Measurements from ENCODE around the gene CDC25C.
"Not testable (repeated sequence)": the region's sequence is repeated elsewhere in the genome, so short reads cannot be mapped to it uniquely, and the experiment has no call there.

CDC25C gene

GRCh38 chr5:138275379-138275782, 56.2 kb downstream of the CDC25C start:
- DNase-seq (ENCODE audit: low spot score), result no peak

GRCh38 chr5:138274189-138274853, 57.3 kb downstream of the CDC25C start, which contains the start of gene GFRA3:
TSS of gene GFRA3 (minus strand) at chr5:138274621. CDS start at chr5:138274424, 197 bp downstream.
- DNase-seq (ENCODE audit: low spot score), result no peak

- DNase-seq (ENCODE audit: low spot score), result no peak
These were observed 57.8 kb downstream of the CDC25C start for GRCh38 chr5:138273834-138274188.

GRCh38 chr5:138272681-138273080, 58.9 kb downstream of the CDC25C start:
- no peak for DNase-seq (ENCODE audit: low spot score)

GRCh38 chr5:138271281-138271680, 60.3 kb downstream of the CDC25C start:
- DNase-seq (ENCODE audit: low spot score), result no peak

GRCh38 chr5:138264183-138264582, 67.4 kb downstream of the CDC25C start:
- DNase-seq (ENCODE audit: low spot score), result no peak

GRCh38 chr5:138263581-138263980, 68.0 kb downstream of the CDC25C start:
- DNase-seq (ENCODE audit: low spot score), result no peak

GRCh38 chr5:138258704-138259292, 72.8 kb downstream of the CDC25C start:
- no peak for DNase-seq (ENCODE audit: low spot score)

- DNase-seq (ENCODE audit: low spot score), result no peak
These were observed 74.0 kb downstream of the CDC25C start for GRCh38 chr5:138257583-138257982.

GRCh38 chr5:138252944-138253343, 78.7 kb downstream of the CDC25C start:
- no peak for DNase-seq (ENCODE audit: low spot score)

- not testable (repeated sequence) for DNase-seq (ENCODE audit: low spot score)
These were observed 83.8 kb downstream of the CDC25C start for GRCh38 chr5:138247800-138248199.

GRCh38 chr5:138246822-138247221, 84.8 kb downstream of the CDC25C start:
- no peak for DNase-seq (ENCODE audit: low spot score)

- DNase-seq (ENCODE audit: low spot score), result no peak
These were observed 85.3 kb downstream of the CDC25C start for GRCh38 chr5:138246334-138246733.

GRCh38 chr5:138245717-138246116, 85.9 kb downstream of the CDC25C start:
- no peak for DNase-seq (ENCODE audit: low spot score)

- DNase-seq (ENCODE audit: low spot score), result no peak
These were observed 87.8 kb downstream of the CDC25C start for GRCh38 chr5:138243794-138244193.

GRCh38 chr5:138241688-138242571, 89.7 kb downstream of the CDC25C start:
- DNase-seq (ENCODE audit: low spot score), result peak; percentile 44

- DNase-seq (ENCODE audit: low spot score), result no peak
These were observed 90.8 kb downstream of the CDC25C start for GRCh38 chr5:138240650-138241385.

- DNase-seq (ENCODE audit: low spot score), result no peak
These were observed 93.6 kb downstream of the CDC25C start for GRCh38 chr5:138238034-138238433.
